Measurements from ENCODE around the gene AQP5. TPM values are rescaled to one million over a fixed set of nuclear protein-coding genes. Genes with fewer than 3 reads are reported as not detected.

Gene AQP5
- under 0.01 TPM in 1 of 2 replicates, not detected in the other for total RNA-seq

GRCh38 chr12:49961111-49961922 is at the start of gene AQP5:
TSS of gene AQP5 (plus strand) at chr12:49961872. CDS start at chr12:49962018, 146 bp downstream.
- no peak for DNase-seq (ENCODE audit: low read depth in 2 of 2)

GRCh38 chr12:49912345-49913255 is 49.1 kb upstream of the AQP5 start:
- no peak for DNase-seq (ENCODE audit: low read depth in 2 of 2)

DNA sequence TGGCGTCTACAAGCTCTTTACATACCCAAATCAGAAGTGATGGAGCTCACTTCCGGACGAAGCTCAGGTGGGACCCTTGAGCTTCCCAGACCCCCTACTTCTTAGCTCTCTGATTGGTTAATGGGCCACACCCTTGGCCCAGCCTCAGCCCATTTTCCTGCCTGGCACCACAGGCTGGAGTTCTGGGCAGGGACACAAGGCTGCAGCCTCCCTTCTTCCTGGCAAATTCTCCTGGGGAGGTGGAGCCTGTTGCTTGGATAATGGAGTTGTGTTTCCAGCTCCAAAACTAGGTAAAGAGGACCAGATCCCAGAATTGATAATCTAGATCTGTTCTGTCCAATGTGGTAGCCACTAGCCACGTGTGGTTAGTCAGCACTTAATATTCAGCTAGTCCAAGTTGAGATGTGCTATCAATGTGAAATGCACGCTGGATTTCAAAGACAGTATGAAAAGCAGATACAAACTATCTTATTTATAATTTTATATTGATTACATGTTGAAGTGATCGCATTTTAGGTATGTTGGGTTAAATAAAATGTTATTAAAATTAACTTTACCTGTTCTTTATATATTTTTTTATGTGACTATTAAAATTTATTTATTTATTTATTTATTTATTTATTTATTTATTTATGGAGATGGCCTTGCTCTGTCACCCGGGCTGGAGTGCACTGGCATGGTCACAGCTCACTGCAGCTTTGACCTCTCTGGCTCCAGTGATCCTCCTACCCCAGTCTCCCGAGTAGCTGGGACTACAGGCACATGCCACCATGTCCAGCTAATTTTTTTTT is 45.3 kb upstream of the AQP5 start:
- DNase-seq (ENCODE audit: low read depth in 2 of 2), result no peak

DNA sequence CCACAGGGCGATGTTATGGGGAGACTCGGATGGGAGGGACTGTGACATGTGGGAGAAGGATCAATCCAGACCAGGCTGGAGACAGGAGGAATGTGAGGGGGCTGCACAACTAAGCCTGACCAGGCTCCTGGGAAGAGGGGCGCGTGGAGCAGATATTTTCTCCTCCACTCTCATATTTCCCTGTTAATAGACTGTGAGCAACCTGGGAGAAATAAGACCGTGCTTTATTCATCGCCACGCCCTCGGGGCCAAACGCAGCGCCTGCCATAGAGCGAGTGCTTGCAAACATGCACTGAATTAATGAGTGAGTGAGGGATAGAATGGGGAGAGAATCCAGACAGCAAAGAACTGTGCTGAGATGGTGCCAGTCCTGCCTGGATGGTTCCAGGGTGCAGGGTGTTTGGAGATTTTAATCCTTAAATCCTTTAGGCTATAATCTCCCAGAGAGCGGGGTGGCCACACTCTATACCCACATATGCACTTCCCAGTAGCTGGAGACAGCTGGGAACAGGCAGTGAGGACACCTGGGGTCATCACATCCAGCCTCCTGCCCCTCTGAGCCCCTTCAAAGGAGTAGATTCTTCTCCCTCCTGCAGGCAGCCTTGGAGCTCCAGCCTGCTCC is 44.4 kb upstream of the AQP5 start:
- no peak for DNase-seq (ENCODE audit: low read depth in 2 of 2)

GRCh38 chr12:49917788-49918173 is 43.9 kb upstream of the AQP5 start:
- DNase-seq (ENCODE audit: low read depth in 2 of 2), result no peak

- peak in 1 of 2 donors; percentile 61 for DNase-seq (ENCODE audit: low read depth in 2 of 2)
These were observed 41.3 kb upstream of the AQP5 start for GRCh38 chr12:49920241-49920914.

DNA sequence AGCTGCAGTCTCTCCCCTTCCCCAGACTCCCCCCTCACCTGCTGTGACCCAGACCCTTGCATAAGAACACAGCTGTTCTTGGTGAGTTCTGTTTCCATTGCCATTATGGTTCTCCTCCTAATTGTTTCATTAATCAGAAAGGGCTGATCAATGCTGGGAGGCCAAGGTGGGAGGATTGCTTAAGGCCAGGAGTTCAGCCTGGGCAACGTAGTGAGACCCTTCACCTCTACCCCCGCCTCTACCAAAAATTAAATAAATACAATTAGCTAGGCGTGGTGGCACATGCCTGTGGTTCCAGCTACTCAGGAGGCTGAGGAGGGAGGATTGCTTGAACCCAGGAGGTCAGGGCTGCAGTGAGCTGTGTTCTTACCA is 40.8 kb upstream of the AQP5 start:
- DNase-seq (ENCODE audit: low read depth in 2 of 2), result no peak

DNA sequence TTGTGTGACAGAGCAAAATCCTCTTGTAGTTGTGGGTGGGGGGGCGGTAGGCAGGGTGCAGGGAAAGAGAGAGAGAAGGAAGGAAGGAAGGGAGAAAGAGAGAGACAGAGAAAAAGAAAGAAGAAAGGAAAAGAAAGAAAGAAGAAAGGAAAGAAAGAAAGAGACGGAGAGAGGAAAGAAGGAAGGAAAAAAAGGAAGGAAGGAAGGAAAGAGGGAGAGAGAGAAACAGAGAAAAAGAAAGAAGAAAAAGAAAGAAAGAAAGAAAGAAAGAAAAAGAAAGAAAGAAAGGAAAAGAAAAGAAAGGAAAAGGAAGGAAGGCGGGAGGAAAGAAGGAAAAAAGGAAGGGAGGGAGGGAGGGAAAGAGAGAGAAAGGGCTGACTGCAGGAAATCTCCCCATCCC is 40.4 kb upstream of the AQP5 start:
- DNase-seq (ENCODE audit: low read depth in 2 of 2), result no peak

GRCh38 chr12:49921936-49922335 is 39.7 kb upstream of the AQP5 start:
- no peak for DNase-seq (ENCODE audit: low read depth in 2 of 2)

DNA sequence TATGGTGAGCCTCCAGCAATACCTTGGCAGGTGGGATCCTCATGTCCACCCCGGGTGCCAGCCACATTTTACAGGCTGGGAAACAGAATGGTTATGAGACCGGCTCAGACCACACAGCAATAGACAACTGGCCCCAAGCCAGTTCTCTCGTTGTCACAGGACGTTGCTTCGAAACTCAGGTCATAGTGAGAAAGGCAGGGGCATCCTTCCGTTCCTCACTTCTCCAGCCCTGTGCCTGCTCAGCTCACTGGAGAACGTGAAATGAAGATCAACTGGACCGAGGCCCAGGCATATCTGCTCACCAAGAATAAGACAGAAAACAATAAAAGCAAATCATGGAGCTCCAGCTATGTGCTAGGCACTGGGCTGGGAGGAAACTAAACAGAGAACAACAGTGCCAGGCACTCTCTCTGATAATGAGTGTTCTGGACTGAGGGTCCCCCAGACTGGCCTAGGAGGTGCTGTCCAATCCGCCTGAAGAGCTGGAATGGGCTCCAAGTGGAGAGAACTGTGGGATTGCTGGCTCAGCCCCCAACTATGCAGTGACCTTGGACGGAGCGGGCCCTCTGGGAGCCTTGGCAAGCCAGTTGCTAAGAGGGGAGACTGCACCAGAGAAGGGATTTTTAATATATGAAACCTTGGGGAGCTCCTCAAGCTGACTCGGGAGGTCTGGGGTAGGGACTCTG is 39.2 kb upstream of the AQP5 start:
- no peak for DNase-seq (ENCODE audit: low read depth in 2 of 2)

GRCh38 chr12:49923035-49923644 is 38.5 kb upstream of the AQP5 start:
- DNase-seq (ENCODE audit: low read depth in 2 of 2), result no peak

GRCh38 chr12:49923880-49924556 is 37.7 kb upstream of the AQP5 start:
- no peak for DNase-seq (ENCODE audit: low read depth in 2 of 2)

- DNase-seq (ENCODE audit: low read depth in 2 of 2), result no peak
These were observed 36.9 kb upstream of the AQP5 start for GRCh38 chr12:49924628-49925246.

DNA sequence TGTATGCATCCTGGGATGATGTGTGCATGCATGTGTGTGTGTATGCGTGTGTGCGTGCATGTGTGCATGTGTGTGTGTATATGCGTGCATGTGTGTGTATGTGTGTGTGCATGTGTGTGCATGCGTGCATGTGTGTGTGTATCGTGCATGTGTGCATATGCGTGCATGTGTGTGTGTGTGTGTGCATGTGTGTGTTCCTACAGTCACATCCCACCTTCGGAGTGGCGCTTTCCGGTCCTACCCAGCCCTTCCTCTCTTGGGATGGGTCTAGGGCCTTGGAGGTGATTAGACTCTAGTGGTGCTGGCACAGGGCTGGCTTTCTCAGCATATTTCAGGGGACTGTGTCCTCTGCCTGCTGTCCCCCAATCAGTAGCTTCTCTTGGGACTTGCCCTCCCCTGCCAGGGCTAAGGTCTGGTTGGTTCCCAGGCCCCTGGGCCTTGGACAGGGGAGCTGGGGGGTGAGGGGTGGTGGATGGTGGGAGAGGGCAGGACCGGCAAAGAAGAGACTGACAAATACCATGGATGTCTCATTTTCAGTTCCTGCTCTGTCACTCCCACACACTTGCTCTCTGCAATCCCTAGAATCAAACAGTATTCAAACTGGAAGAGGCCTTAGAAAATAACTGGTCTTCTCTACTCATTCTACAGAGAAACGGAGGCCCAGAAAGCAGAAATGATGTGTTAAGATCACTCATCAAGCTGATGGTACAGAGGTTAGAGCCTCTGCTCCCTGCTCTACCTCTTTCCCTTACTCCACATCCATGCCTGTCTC is 36.1 kb upstream of the AQP5 start:
- DNase-seq (ENCODE audit: low read depth in 2 of 2), result no peak

DNA sequence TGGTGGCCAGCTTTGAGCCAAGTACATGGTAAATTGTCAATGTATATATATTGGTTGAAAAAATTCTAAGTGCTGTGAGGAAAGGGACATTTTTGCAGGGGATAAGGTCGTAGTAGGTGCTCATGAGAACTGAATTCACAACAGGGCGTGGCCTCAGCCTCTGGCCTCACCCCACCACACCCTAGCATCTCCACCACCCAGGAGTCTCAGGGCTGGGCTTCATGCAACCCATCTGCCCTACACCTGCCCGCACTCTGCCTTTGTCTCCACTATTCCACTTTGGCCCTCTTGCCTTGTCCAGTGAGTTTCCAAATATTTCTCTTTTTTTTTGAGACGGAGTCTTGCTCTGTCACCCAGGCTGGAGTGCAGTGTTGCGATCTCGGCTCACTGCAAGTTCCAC is 33.2 kb upstream of the AQP5 start:
- no peak for DNase-seq (ENCODE audit: low read depth in 2 of 2)

DNA sequence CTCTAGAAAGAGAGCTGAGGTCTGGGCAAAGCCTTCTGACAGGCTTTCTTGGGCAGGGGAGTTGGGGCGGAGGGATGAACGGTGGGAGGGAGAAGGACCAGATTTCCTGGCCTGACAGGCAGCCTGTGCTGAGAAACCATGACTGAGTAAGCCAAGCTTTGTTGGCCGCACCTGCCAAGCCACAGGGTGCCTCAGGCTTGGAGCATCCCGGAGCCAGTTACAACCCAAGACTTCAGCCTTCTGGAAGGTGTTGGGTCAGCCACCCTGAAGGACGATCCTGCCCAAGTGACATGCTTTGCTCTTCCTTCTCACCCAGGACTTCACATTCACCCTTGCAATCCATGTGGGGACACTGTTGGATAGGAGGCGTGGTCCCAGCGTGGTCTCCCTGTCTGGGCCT is 32.1 kb upstream of the AQP5 start:
- DNase-seq (ENCODE audit: low read depth in 2 of 2), result no peak

DNA sequence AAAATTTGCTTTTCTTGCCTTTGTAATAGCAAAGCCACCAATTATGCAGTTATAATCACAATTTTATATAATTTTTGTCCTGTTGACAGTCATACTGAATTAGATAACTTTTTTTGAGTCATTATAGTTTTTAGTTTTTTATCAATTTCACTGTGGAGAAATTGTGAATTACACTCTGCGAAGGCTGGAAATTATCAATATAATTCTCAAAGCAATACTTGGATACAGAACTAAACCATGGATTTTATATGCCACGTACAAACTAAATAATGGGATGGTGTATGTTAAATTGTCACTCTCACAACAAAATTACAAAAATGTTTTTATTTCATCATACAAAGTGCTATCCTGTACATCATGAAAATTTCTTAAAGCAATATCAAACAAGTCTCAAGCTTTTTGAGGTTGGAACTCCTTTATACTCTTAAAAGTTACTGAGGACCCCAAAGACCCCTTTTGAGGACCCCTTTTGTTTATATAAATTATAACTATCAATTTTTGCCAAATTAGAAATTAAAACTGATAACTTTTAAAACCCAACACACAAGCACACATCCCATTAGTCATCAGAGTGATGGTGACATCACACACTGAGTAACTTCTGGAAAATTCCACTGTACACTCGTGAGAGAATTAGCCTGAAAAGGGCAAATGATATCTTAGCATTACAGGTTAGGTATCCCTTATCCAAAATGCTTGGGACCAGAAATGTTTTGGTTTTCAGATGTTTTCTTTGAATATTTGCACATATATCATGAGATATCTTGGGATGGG is 31.0 kb upstream of the AQP5 start:
- peak; percentile 20 to 57 for DNase-seq (ENCODE audit: low read depth in 2 of 2)

Measured in dermis microvascular lymphatic vessel endothelial cell (primary cell).